ENCODE data around the gene HAX1. TPM values are rescaled to one million over a fixed set of nuclear protein-coding genes. Genes with fewer than 3 reads are reported as not detected.

Gene HAX1
- total and polyA plus RNA-seq, 2 experiments from 2014 or later = 80.0 to 104 TPM

DNA sequence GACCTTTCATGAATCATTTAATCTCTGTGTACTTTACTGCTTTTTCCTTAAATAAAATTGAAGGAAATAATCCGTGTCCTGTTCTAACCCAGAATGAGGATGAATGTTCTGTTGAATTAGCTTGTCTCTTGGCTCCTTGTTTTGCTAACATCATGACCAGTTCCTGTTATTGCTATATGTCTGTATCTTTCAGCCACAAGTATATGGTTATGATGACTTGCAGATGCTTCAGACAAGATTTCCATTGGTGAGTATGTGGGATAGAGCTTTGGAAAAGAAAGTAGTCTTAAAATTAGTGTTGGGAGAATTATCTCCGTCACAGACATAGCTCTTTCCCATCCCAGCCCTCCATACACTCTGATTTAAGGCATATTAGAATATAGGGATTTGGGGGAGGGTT lies 13.6 kb upstream of the HAX1 start:
- Histone ChIP-seq H3K79me2 (peaks cover 23% of the 10 kb centered on the region), H3K27me3 (no peaks in the 10 kb centered on the region)

DNA sequence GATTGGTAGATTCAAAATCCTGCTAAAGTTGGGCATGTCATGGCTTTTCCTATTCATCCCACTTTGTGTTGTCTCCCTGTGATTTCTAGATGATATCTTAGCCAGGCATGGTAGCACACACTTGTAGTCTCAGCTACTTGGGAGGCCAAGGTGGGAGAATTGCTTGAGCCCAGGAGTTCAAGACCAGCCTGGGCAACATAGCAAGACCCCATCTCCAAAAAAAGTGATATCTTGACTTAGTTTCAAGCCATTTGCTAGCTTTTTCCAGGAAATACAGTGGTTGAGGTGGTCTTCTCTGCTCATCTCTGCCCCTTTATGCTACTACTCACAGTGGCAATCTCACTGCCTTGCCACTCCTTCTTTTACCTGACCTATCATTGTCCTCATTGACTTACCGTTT lies 12.3 kb upstream of the HAX1 start:
- H4K20me1 ChIP-seq (ENCODE audit: insufficient read depth, poor library complexity, severe bottlenecking) = peaks cover 19% of the 10 kb centered on the region
- TF ChIP-seq, protein P1, sequence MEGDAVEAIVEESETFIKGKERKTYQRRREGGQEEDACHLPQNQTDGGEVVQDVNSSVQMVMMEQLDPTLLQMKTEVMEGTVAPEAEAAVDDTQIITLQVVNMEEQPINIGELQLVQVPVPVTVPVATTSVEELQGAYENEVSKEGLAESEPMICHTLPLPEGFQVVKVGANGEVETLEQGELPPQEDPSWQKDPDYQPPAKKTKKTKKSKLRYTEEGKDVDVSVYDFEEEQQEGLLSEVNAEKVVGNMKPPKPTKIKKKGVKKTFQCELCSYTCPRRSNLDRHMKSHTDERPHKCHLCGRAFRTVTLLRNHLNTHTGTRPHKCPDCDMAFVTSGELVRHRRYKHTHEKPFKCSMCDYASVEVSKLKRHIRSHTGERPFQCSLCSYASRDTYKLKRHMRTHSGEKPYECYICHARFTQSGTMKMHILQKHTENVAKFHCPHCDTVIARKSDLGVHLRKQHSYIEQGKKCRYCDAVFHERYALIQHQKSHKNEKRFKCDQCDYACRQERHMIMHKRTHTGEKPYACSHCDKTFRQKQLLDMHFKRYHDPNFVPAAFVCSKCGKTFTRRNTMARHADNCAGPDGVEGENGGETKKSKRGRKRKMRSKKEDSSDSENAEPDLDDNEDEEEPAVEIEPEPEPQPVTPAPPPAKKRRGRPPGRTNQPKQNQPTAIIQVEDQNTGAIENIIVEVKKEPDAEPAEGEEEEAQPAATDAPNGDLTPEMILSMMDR (IDR thresholded peaks at IDR 0.05; ENCODE audit: poor library complexity) = no peak
- TF ChIP-seq EZH2phosphoT487 (IDR thresholded peaks at IDR 0.05; ENCODE audit: low read depth, severe bottlenecking, unreplicated experiment) (no peak), EZH2 (IDR thresholded peaks at IDR 0.05; ENCODE audit: borderline replicate concordance) (no peak)
- peaks cover 23% of the 10 kb centered on the region for H3K79me2 ChIP-seq
- H3K4me1 ChIP-seq (ENCODE audit: insufficient read depth) = no peaks in the 10 kb centered on the region
- no peak overlapping the region for H3K4me2 ChIP-seq
- DNase-seq (ENCODE audit: low spot score) = no peak
- peaks cover 14% of the 10 kb centered on the region for H3K36me3 ChIP-seq (replicated peaks; ENCODE audit: insufficient read depth, low read depth)
- no peak overlapping the region for H2AFZ ChIP-seq
- H3K4me3 ChIP-seq = no peak overlapping the region
- no peaks in the 10 kb centered on the region for H3K9me2 ChIP-seq (replicated peaks; ENCODE audit: insufficient read depth)
- no peaks in the 10 kb centered on the region for H3K9me3 ChIP-seq (ENCODE audit: low read depth)
- H3K27me3 ChIP-seq = no peaks in the 10 kb centered on the region
- WGBS (ENCODE audit: low lambda C conversion rate, missing lambda C conversion rate) = 88% methylated on average over 1 of the region's 1 CpG
- H3K27ac ChIP-seq = no peak overlapping the region

More for the DNA sequence above, 13.6 kb upstream of the HAX1 start:
- H2AFZ ChIP-seq = no peak overlapping the region
- WGBS (ENCODE audit: low lambda C conversion rate, missing lambda C conversion rate) = 98% methylated on average over 2 of the region's 2 CpGs
- TF ChIP-seq, protein P1 (IDR thresholded peaks at IDR 0.05; ENCODE audit: poor library complexity) = no peak
- no peak for TF ChIP-seq EZH2 (IDR thresholded peaks at IDR 0.05; ENCODE audit: borderline replicate concordance)
- H3K36me3 ChIP-seq (replicated peaks; ENCODE audit: insufficient read depth, low read depth) = peaks cover 14% of the 10 kb centered on the region
- no peaks in the 10 kb centered on the region for H3K9me2 ChIP-seq (replicated peaks; ENCODE audit: insufficient read depth)
- H4K20me1 ChIP-seq (ENCODE audit: insufficient read depth, poor library complexity, severe bottlenecking) = peaks cover 15% of the 10 kb centered on the region
- no peak overlapping the region for H3K4me2 ChIP-seq
- no peak overlapping the region for H3K27ac ChIP-seq
- no peak for DNase-seq (ENCODE audit: low spot score)
- H3K4me1 ChIP-seq (ENCODE audit: insufficient read depth) = no peaks in the 10 kb centered on the region
- H3K4me3 ChIP-seq = no peak overlapping the region
- no peaks in the 10 kb centered on the region for H3K9me3 ChIP-seq (ENCODE audit: low read depth)

DNA sequence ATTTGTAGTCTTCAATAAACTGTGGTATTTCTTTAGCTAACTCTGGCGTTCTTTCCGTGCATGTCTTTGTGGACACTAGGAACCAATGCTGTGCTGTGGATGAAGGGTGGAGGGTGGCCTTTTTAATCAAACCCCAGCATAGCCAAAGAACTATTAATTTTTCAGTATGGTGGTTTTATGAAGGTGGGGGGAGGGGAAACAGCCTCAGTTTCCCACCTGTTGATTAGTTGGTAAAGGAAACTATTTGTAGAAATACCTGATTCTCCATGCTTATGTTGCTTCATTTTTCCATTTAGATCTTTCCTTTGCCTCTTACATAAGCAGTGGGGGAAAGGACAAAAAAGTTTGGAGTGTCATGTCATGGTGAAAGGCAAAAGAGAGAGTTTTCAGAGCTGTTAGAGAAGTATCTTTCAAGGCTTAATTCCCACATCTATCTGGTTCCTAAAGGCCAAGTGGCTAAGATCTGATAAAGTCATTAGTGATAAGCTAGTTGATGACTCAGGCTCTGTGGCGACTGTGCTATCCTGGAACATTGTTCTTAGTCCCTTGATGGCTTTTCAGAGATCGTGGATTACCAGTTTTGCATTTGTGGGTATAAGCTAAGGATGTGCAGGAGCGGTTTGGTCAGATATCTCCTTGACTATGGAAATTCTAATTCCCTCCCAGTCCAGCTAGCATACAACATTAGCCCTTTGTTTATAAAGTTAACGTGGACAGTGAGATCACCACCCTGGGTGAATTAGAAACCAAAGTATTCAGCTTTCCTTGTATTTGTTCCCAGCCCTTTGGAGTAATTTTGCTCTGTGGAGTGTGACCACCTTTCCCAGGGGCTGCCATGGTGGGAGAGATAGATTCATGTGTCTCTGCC lies 8.7 kb upstream of the HAX1 start:
- TF ChIP-seq, protein P1 (IDR thresholded peaks at IDR 0.05; ENCODE audit: poor library complexity) = no peak
- TF ChIP-seq EZH2 (IDR thresholded peaks at IDR 0.05; ENCODE audit: borderline replicate concordance) (no peak), EZH2phosphoT487 (IDR thresholded peaks at IDR 0.05; ENCODE audit: low read depth, severe bottlenecking, unreplicated experiment) (no peak)
- Histone ChIP-seq H3K4me1 (ENCODE audit: insufficient read depth) (no peaks in the 10 kb centered on the region), H3K9me2 (replicated peaks; ENCODE audit: insufficient read depth) (no peaks in the 10 kb centered on the region), H3K27ac (peak overlapping the region; percentile 47), H3K79me2 (peaks cover 8% of the 10 kb centered on the region), H4K20me1 (ENCODE audit: insufficient read depth, poor library complexity, severe bottlenecking) (peaks cover 19% of the 10 kb centered on the region), H3K4me2 (no peak overlapping the region), H3K27me3 (no peaks in the 10 kb centered on the region), H3K36me3 (replicated peaks; ENCODE audit: insufficient read depth, low read depth) (peaks cover 9% of the 10 kb centered on the region), H3K4me3 (no peak overlapping the region), H3K9me3 (ENCODE audit: low read depth) (no peaks in the 10 kb centered on the region), H2AFZ (no peak overlapping the region)
- peak; percentile 28 for DNase-seq (ENCODE audit: low spot score)
- 59% methylated on average over 6 of the region's 6 CpGs for WGBS (ENCODE audit: low lambda C conversion rate, missing lambda C conversion rate)
